Measurements from ENCODE around the gene TRAPPC14.

DNA sequence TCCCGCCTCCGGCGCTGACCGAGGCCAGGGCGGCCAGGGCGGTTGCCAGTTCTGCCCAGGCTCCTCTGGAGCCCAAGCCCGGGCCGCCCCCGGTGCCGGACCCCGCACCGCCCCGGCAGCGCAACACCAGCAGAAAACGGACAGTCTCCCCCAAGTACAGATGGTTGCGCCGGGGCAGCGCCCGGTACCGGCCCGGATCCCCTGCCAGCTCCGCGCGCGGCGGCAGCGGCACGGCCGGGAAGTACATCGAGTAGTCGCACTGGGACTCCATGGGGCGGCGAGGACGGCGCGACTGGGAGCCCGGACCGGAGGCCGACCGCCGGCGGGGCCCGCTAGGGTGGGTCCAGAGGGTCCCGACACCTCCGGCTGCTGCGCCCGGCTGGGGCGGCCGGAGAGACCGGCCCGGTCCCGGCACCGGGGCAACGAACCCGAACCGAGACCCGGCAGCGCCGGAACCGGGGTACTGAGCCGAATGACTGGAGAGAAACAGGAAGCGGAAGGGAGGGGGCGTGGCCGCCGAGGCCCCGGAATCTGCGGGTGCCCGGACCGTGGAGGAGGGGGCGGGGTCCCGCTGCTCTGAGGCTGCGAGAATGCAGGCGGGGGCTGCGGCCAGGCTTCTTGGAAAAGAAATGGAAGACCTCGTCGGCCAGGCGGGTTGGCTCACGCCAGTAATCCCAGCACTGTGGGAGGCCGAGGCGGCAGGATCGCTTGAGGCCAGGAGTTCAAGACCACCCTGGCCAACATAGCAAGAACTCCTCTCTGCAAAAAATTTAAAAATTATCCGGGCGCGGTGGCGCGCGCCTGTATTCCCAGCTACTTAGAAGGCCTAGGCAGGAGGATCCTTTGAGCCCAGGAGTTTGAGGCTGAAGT, at the start of gene TRAPPC14:
- TF ChIP-seq HOMEZ (CRISPR knock-in tag; IDR thresholded peaks at IDR 0.05; ENCODE audit: low read depth) = no peak
- TF ChIP-seq SP5 (CRISPR knock-in tag; IDR thresholded peaks at IDR 0.05; ENCODE audit: borderline replicate concordance, low read depth) = peak; percentile 85

All from HepG2 (cell line).